K562 (cell line): ENCODE measurements around the gene RERE. TPM values are rescaled to one million over a fixed set of nuclear protein-coding genes. Genes with fewer than 3 reads are reported as not detected.

ENCODE experiments used
- ATAC-seq: fragments of 200-7000 bp; cut with Tn5 transposase; 3 replicates; pipeline ENCODE4 v1.9.1; 2020; ENCODE audit warnings: moderate library complexity
- BruUV-seq: library from RNA; stranded (reverse); fragments of 400-500 nt; replicated peaks from 2 replicates; lab custom pipeline; 2021; lab: Mats Ljungman, UMichigan
- CTCF ChIA-PET: fragments of 300-600 bp; formaldehyde crosslinking; extraction: SDS; loops from one replicate; lab custom pipeline; 2021; ENCODE audit warnings: low intra/inter-chr PET ratio; lab: Yijun Ruan, JAX
- POLR2A ChIA-PET: fragments of 300-600, 350-650 bp; sonication (Branson Sonifier 250); formaldehyde crosslinking; extraction: SDS; loops from one replicate; lab custom pipeline; 2021; ENCODE audit warnings: antibody characterized with exemption, inconsistent platforms; lab: Yijun Ruan, JAX
- DNase-seq, 4 experiments: peaks; one replicate each; pipeline versions ENCODE4 v3.0.0 to v3.0.0-alpha.2; 2011 to 2018; ENCODE audit warnings: low spot score in 3 of 4, mixed read lengths in 3 of 4; ENCODE audit errors: extremely low read depth in 1 of 4
- FAIRE-seq: peaks from 2 replicates; lab custom pipeline; 2011; peaks lifted over from hg19 to GRCh38; lab: Jason Lieb, UNC
- H2AFZ ChIP-seq: 2 replicates; pipeline ENCODE4 v1.6.0; 2011; ENCODE audit warnings: low read depth, low read length, control low read depth, inconsistent platforms
- H3K27ac ChIP-seq: fragments of 200-600 bp; 3 replicates; pipeline ENCODE4 v1.8.0; 2011; ENCODE audit warnings: low read depth, mild to moderate bottlenecking, control low read depth, inconsistent platforms, low read length, moderate library complexity, mixed read lengths; ENCODE audit errors: extremely low read depth
- H3K27me3 ChIP-seq, 2 experiments: fragments of 300-600 bp in 1 of 2; 2 replicates in 1 of 2; 3 replicates in 1 of 2; pipeline versions ENCODE4 v1.6.0 to v1.8.0; 2011; ENCODE audit warnings: inconsistent platforms in 2 of 2, low read length in 2 of 2, mild to moderate bottlenecking in 1 of 2, mixed read lengths in 1 of 2, moderate library complexity in 1 of 2; ENCODE audit not compliant: control insufficient read depth in 2 of 2, insufficient read depth in 2 of 2
- H3K36me3 ChIP-seq: fragments of 300-600 bp; 3 replicates; pipeline ENCODE4 v1.8.0; 2011; ENCODE audit warnings: mild to moderate bottlenecking, low read length, inconsistent platforms; ENCODE audit not compliant: control insufficient read depth, insufficient read depth
- H3K4me1 ChIP-seq, 2 experiments: fragments of 200-600 bp in 1 of 2; replicated peaks in 1 of 2; 2 replicates in 1 of 2; 3 replicates in 1 of 2; pipeline versions ENCODE4 v1.5.1 to v1.8.0; 2011; ENCODE audit warnings: inconsistent platforms in 2 of 2, low read length in 2 of 2, mild to moderate bottlenecking in 1 of 2, mixed read lengths in 1 of 2, moderate library complexity in 1 of 2; ENCODE audit not compliant: control insufficient read depth in 2 of 2, insufficient read depth in 2 of 2
- H3K4me2 ChIP-seq: 2 replicates; pipeline ENCODE4 v1.6.1; 2011; ENCODE audit warnings: low read length, control low read depth, inconsistent platforms, mixed read lengths; ENCODE audit not compliant: insufficient read depth
- H3K4me3 ChIP-seq: fragments of 200-600 bp; sonication (generic), shearing (Covaris generic); 2 replicates; pipeline ENCODE4 v1.5.1; 2016; ENCODE audit warnings: control low read depth, inconsistent platforms
- H3K79me2 ChIP-seq: fragments of 200-600 bp; 3 replicates; pipeline ENCODE4 v1.8.0; 2011; ENCODE audit warnings: low read length, inconsistent platforms; ENCODE audit not compliant: control insufficient read depth, insufficient read depth
- H3K9ac ChIP-seq, 2 experiments: 2 replicates each; pipeline versions ENCODE4 v1.6.0 to v1.6.1; 2011; ENCODE audit warnings: low read depth in 2 of 2, low read length in 2 of 2, control low read depth in 1 of 2, inconsistent platforms in 1 of 2, mild to moderate bottlenecking in 1 of 2, mixed read lengths in 1 of 2; ENCODE audit not compliant: insufficient read depth in 1 of 2
- H3K9me1 ChIP-seq: one replicate; pipeline ENCODE4 v1.6.0; 2011; ENCODE audit warnings: inconsistent platforms, mild to moderate bottlenecking, low read length, moderate library complexity; ENCODE audit not compliant: control insufficient read depth, insufficient read depth
- H3K9me3 ChIP-seq: replicated peaks from 2 replicates; pipeline ENCODE4 v1.5.1; 2011; ENCODE audit warnings: low read depth, low read length, inconsistent platforms; ENCODE audit not compliant: control insufficient read depth, insufficient read depth
- H4K20me1 ChIP-seq: replicated peaks from 2 replicates; pipeline ENCODE4 v1.6.1; 2011; ENCODE audit warnings: low read length, inconsistent platforms, mixed read lengths; ENCODE audit not compliant: control insufficient read depth, insufficient read depth
- DPF2 ChIP-seq: fragments of 450-650 bp; IDR thresholded peaks from 2 replicates; pipeline ENCODE4 v1.6.1; 2016
- WGBS: fragments of 100-300 bp; shearing (Covaris generic); methylation state at CpG from one replicate; pipeline ENCODE4 v1.1.6; 2016; ENCODE audit warnings: low coverage, mixed read lengths; ENCODE audit not compliant: insufficient coverage; ENCODE audit errors: missing lambda C conversion rate; 5-methylcytosine and 5-hydroxymethylcytosine counted together
- in situ Hi-C: fragments of 300-500 bp; cut with MboI; formaldehyde crosslinking; loops from 4 replicates; pipeline ENCODE4 v1.15.0; 2018; ENCODE audit warnings: inconsistent platforms, mixed read lengths
- intact Hi-C: fragments of 100-400 bp; cut with micrococcal nuclease; formaldehyde crosslinking; loops from 2 replicates; pipeline ENCODE4 v1.14.2; 2022
- polyA plus RNA-seq, 8 experiments: library from polyadenylated mRNA; depleted of rRNA in 4 of 8; stranded (reverse) in 5 of 8; unstranded in 3 of 8; fragments of >200 nt; fragmentation: Nextera tagmentation in 2 of 8; fragmentation: Illumina TruSeq in 1 of 8; extraction: Ambion mirVana in 2 of 8; extraction: Trizol in 1 of 8; gene quantifications; 2 replicates each; pipeline versions ENCODE4 v1.2.1 to v1.2.3, GENCODE V29; 2011 to 2014; ENCODE audit warnings: inconsistent platforms in 1 of 8, missing spikeins in 1 of 8
- total RNA-seq, 7 experiments: library from RNA; depleted of rRNA in 6 of 7; stranded (reverse); fragments of >200 nt in 6 of 7; fragmentation: Illumina TruSeq in 2 of 7; extraction: Trizol in 2 of 7; gene quantifications; 2 replicates each; pipeline versions ENCODE4 v1.2.1 to v1.2.3, GENCODE V29; 2011 to 2021; ENCODE audit warnings: low replicate concordance in 1 of 7
- TF ChIP-seq, protein P1 (sequence below): IDR thresholded peaks from 2 replicates; pipeline ENCODE4 v1.6.1; 2011; ENCODE audit warnings: borderline replicate concordance, low read depth, mild to moderate bottlenecking, moderate library complexity, low read length; ENCODE audit not compliant: insufficient read depth, poor library complexity, severe bottlenecking

Gene RERE
- total and polyA plus RNA-seq, 9 of the 15 experiments (the other 6 are each of a cell fraction or from before 2014, with no cell fraction given): 3.0 to 51.5 (median 13.4) TPM

DNA sequence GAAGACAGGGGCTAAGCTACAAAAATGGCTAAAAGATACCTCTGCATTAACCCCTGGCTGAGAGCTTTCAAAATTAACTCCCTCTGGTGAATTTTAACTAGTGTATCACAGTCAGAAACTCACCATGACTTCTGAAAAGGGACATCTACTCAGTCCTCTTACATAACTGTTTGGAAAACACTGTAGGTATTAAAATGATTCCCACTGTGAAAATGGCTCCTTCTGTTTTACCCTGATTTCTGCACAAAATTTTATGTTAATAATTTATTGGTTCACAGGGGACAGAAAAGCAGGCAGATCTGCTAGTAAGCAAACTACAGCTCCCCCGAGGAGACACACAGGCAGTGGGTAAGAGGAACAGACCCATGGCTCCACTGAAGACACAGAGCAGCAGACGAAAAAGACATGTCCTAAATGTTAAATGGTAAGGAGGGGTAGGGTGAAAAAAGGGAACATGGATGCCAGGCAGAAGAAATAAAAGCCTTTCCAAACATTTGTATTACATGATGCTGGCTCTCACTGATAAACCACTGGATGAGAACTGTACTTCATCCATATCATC, 387.8 kb downstream of the RERE start:
- no peaks in the 10 kb centered on the region for H3K27me3 ChIP-seq
- 38% methylated on average over 2 of the region's 2 CpGs for WGBS
- in situ Hi-C loops (no loop called here), intact Hi-C loops (loop anchor here (10.0 kb wide), 1 partner anchor 275 kb away; no protein-coding TSS in a partner anchor)
- FAIRE-seq (no peak), ATAC-seq (no peak), DNase-seq (no peak)
- H3K9ac ChIP-seq: no peak overlapping the region
- POLR2A ChIA-PET: interaction anchor here (0.6 to 1.3 kb wide), 2 partner anchors 9 to 32 kb away, joined by 4 to 6 read pairs; no protein-coding TSS in a partner anchor
- TF ChIP-seq DPF2: no peak
- TF ChIP-seq, protein P1, sequence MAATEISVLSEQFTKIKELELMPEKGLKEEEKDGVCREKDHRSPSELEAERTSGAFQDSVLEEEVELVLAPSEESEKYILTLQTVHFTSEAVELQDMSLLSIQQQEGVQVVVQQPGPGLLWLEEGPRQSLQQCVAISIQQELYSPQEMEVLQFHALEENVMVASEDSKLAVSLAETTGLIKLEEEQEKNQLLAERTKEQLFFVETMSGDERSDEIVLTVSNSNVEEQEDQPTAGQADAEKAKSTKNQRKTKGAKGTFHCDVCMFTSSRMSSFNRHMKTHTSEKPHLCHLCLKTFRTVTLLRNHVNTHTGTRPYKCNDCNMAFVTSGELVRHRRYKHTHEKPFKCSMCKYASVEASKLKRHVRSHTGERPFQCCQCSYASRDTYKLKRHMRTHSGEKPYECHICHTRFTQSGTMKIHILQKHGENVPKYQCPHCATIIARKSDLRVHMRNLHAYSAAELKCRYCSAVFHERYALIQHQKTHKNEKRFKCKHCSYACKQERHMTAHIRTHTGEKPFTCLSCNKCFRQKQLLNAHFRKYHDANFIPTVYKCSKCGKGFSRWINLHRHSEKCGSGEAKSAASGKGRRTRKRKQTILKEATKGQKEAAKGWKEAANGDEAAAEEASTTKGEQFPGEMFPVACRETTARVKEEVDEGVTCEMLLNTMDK: no peak
- H3K9me3 ChIP-seq: no peaks in the 10 kb centered on the region
- no peak overlapping the region for H3K4me3 ChIP-seq
- no TSS peak for BruUV-seq
- H3K79me2 ChIP-seq: no peaks in the 10 kb centered on the region
- H3K4me1 ChIP-seq: peaks cover 4 to 8% of the 10 kb centered on the region in 2 experiments; a peak in 4 of 5 replicates
- CTCF ChIA-PET: no interaction called here
- no peaks in the 10 kb centered on the region for H3K9me1 ChIP-seq
- no peak overlapping the region for H3K27ac ChIP-seq
- 0 out of 2 replicates have a peak, but pooled peaks cover 5% of the 10 kb centered on the region for H4K20me1 ChIP-seq
- H2AFZ ChIP-seq: no peak overlapping the region
- H3K36me3 ChIP-seq: no peaks in the 10 kb centered on the region
- H3K4me2 ChIP-seq: no peak overlapping the region
